Stomach (tissue), 9 donors: Measurements from ENCODE around the gene SUPT16H. TPM values are rescaled to one million over a fixed set of nuclear protein-coding genes. Genes with fewer than 3 reads are reported as not detected.
A peak's percentile ranks its signal among the peaks of the same experiment; 100 is the strongest.

Experiments
- DNase-seq, 2 donors: peaks; one replicate each; pipeline versions ENCODE4 v3.0.0 to v3.0.0-alpha.2; 2013 to 2019
- H3K27ac ChIP-seq, 5 donors: fragments of 200-600 bp in 4 of 5; sonication (generic) in 4 of 5; one replicate each; pipeline ENCODE4 v1.5.1; 2013 to 2019; ENCODE audit warnings: mild to moderate bottlenecking in 1 of 5, moderate library complexity in 1 of 5
- H3K27me3 ChIP-seq, 3 donors: fragments of 200-600 bp; sonication (generic); one replicate each; pipeline ENCODE4 v1.5.1; 2017 to 2019; ENCODE audit warnings: mixed run types in 1 of 3
- H3K36me3 ChIP-seq, 4 donors: fragments of 200-600 bp; sonication (generic); 1 replicate in 3 of 4; 2 replicates in 1 of 4; pipeline ENCODE4 v1.5.1; 2016 to 2019
- H3K4me1 ChIP-seq, 4 donors: fragments of 200-600 bp; sonication (generic); one replicate each; pipeline ENCODE4 v1.5.1; 2016 to 2019
- H3K4me3 ChIP-seq, 4 donors: fragments of 200-600 bp; sonication (generic) in 3 of 4; one replicate each; pipeline ENCODE4 v1.5.1; 2016 to 2019; ENCODE audit warnings: mild to moderate bottlenecking in 1 of 4
- H3K9me3 ChIP-seq, 4 donors: fragments of 200-600 bp; sonication (generic); one replicate each; pipeline ENCODE4 v1.5.1; 2016 to 2019
- EP300 ChIP-seq: sonication (generic); formaldehyde crosslinking; IDR thresholded peaks from one replicate; pipeline ENCODE4 v1.6.1; 2017; ENCODE audit warnings: antibody characterized with exemption
- POLR2A ChIP-seq, 4 donors: fragments of 450-650 bp; IDR thresholded peaks; one replicate each; pipeline ENCODE4 v1.6.1; 2016; ENCODE audit warnings: antibody characterized with exemption in 4 of 4, control low read depth in 2 of 4, mild to moderate bottlenecking in 1 of 4, moderate library complexity in 1 of 4
- POLR2AphosphoS5 ChIP-seq, 3 donors: sonication (generic); formaldehyde crosslinking; IDR thresholded peaks; one replicate each; pipeline ENCODE4 v1.6.1; 2016; ENCODE audit warnings: antibody characterized with exemption in 3 of 3
- WGBS, 5 donors: extraction: QIAGEN DNeasy Blood & Tissue Kit in 3 of 5; methylation state at CpG; one replicate each; pipeline versions ENCODE4 v1.1.5 to v1.1.7; 2013 to 2018; 5-methylcytosine and 5-hydroxymethylcytosine counted together
- intact Hi-C: fragments of 100-400 bp; cut with DNase I; formaldehyde crosslinking; loops from one replicate; pipeline ENCODE4 v1.15.1; 2023; ENCODE audit warnings: low total_unique reads
- polyA plus RNA-seq, 3 donors: library from polyadenylated mRNA; stranded (reverse); fragments of 200-250 nt; gene quantifications; one replicate each; pipeline ENCODE4 v1.2.3, GENCODE V29; 2013
- total RNA-seq, 5 donors: library from RNA; depleted of rRNA; stranded (reverse); fragments of >200 nt; gene quantifications; one replicate each; pipeline versions ENCODE4 v1.1.0 to v1.2.3, GENCODE V29; 2014 to 2016
- TF ChIP-seq, protein P1 (sequence below), 7 experiments: fragments of 450-650 bp in 4 of 7; fragments of 200-600 bp in 3 of 7; sonication (generic) in 3 of 7; IDR thresholded peaks; one replicate each; pipeline ENCODE4 v1.5.1; 2016 to 2019; ENCODE audit warnings: antibody characterized with exemption in 7 of 7, control low read depth in 2 of 7, mild to moderate bottlenecking in 1 of 7
- donor health status: healthy with polysubstance abuse.
- donor health status: Bipolar disorder and iron deficiency.
- donor health status: healthy.

Gene SUPT16H
- total and polyA plus RNA-seq, 8 donors = 14.2 to 76.2 (median 34.6) TPM

- Histone ChIP-seq H3K27ac (no peak overlapping the region), H3K4me1 (no peaks in the 10 kb centered on the region), H3K27me3 (no peaks in the 10 kb centered on the region), H3K9me3 (no peaks in the 10 kb centered on the region), H3K36me3 (peaks cover 95 to 100% (median 100%) of the 10 kb centered on the region in 4 donors), H3K4me3 (no peak overlapping the region)
- intact Hi-C loops = no loop called here
- DNase-seq = no peak
- no peak for TF ChIP-seq POLR2A (IDR thresholded peaks at IDR 0.05)
- 0 to 14% (median 0%) methylated on average over 1 of the region's 1 CpG for WGBS, 5 donors
Measured at GRCh38 chr14:21395450-21395849, 11.6 kb upstream of the SUPT16H start.

- peaks cover 18 to 53% (median 52%) of the 10 kb centered on the region in 4 donors for H3K36me3 ChIP-seq
- no peaks in the 10 kb centered on the region for H3K9me3 ChIP-seq
Measured at GRCh38 chr14:21385188-21385904, 1.5 kb upstream of the SUPT16H start.

DNA sequence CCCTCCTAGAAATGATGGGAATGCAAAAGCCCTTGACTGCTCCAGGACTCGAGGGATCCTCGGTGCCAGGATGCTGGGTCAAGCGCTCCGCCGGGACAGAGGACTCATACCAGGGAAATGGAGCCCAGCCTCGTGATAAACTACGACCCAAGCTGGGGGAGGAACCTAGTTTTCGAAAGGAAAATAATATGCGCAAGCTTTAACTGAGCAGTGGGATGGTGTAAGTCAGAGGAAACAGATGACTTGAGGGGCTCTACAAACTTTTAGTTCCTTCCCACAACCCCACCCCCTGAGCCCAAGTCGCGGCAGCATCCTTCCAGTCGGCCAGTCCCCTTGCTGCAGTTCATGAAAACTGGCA lies 654 bp upstream of the SUPT16H start:
- H3K4me1 ChIP-seq = peaks cover 6 to 48% (median 38%) of the 10 kb centered on the region in 4 donors
- H3K9me3 ChIP-seq = no peaks in the 10 kb centered on the region
- peak overlapping the region; percentile 73 to 92 (median 80) for H3K4me3 ChIP-seq
- peak overlapping the region; percentile 88 to 94 (median 90) for H3K27ac ChIP-seq
- WGBS, 5 donors = 0 to 3% (median 0%) methylated on average over 12 of the region's 12 CpGs
- TF ChIP-seq, protein P1, sequence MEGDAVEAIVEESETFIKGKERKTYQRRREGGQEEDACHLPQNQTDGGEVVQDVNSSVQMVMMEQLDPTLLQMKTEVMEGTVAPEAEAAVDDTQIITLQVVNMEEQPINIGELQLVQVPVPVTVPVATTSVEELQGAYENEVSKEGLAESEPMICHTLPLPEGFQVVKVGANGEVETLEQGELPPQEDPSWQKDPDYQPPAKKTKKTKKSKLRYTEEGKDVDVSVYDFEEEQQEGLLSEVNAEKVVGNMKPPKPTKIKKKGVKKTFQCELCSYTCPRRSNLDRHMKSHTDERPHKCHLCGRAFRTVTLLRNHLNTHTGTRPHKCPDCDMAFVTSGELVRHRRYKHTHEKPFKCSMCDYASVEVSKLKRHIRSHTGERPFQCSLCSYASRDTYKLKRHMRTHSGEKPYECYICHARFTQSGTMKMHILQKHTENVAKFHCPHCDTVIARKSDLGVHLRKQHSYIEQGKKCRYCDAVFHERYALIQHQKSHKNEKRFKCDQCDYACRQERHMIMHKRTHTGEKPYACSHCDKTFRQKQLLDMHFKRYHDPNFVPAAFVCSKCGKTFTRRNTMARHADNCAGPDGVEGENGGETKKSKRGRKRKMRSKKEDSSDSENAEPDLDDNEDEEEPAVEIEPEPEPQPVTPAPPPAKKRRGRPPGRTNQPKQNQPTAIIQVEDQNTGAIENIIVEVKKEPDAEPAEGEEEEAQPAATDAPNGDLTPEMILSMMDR (IDR thresholded peaks at IDR 0.05) = no peak
- TF ChIP-seq EP300 (no peak), POLR2A (IDR thresholded peaks at IDR 0.05) (no peak)
- intact Hi-C loops = loop anchor here (10.0 kb wide), 1 partner anchor 150 kb away; no protein-coding TSS in a partner anchor
- peaks cover 12 to 44% (median 43%) of the 10 kb centered on the region in 4 donors for H3K36me3 ChIP-seq
- no peaks in the 10 kb centered on the region for H3K27me3 ChIP-seq
- DNase-seq = no peak

More at GRCh38 chr14:21385188-21385904, 1.5 kb upstream of the SUPT16H start:
- no peaks in the 10 kb centered on the region for H3K27me3 ChIP-seq
- no peak overlapping the region for H3K4me3 ChIP-seq
- DNase-seq = peak in 1 of 2 donors; percentile 29
- TF ChIP-seq POLR2A (IDR thresholded peaks at IDR 0.05) = no peak
- TF ChIP-seq, protein P1 (IDR thresholded peaks at IDR 0.05) = no peak
- no peak for TF ChIP-seq POLR2AphosphoS5 (IDR thresholded peaks at IDR 0.05)
- TF ChIP-seq EP300 = no peak
- 69 to 80% (median 78%) methylated on average over 7 of the region's 7 CpGs for WGBS, 5 donors
- peak overlapping the region in 3 of 5 donors; percentile 89 to 94 (median 93) for H3K27ac ChIP-seq
- H3K4me1 ChIP-seq = peaks cover 6 to 41% (median 36%) of the 10 kb centered on the region in 4 donors
- intact Hi-C loops = loop anchor here (10.0 kb wide), 1 partner anchor 151 kb away; no protein-coding TSS in a partner anchor

GRCh38 chr14:21382886-21383847 lies 652 bp downstream of the SUPT16H start:
- Histone ChIP-seq H3K27ac (peak overlapping the region; percentile 88 to 94 (median 90)), H3K4me1 (peaks cover 6 to 49% (median 40%) of the 10 kb centered on the region in 4 donors), H3K36me3 (peaks cover 7 to 31% (median 30%) of the 10 kb centered on the region in 4 donors), H3K9me3 (no peaks in the 10 kb centered on the region), H3K27me3 (no peaks in the 10 kb centered on the region), H3K4me3 (peak overlapping the region; percentile 73 to 92 (median 80))
- WGBS, 5 donors = 0 to 1% (median 0%) methylated on average over 39 of the region's 39 CpGs
- TF ChIP-seq, protein P1 (IDR thresholded peaks at IDR 0.05) = no peak
- TF ChIP-seq EP300 = no peak
- no peak for TF ChIP-seq POLR2AphosphoS5 (IDR thresholded peaks at IDR 0.05)
- TF ChIP-seq POLR2A (IDR thresholded peaks at IDR 0.05) = no peak
- DNase-seq = peak; percentile 30 to 69
- intact Hi-C loops = loop anchor here (10.0 kb wide), 1 partner anchor 148 kb away; no protein-coding TSS in a partner anchor
